Right lobe of liver (tissue), 6 donors: ENCODE data around the gene AK9. TPM values are rescaled to one million over a fixed set of nuclear protein-coding genes. Genes with fewer than 3 reads are reported as not detected.

ENCODE experiments used
- ATAC-seq, 4 donors: fragments of 200-7000 bp; cut with Tn5 transposase; one replicate each; pipeline ENCODE4 v1.9.1; 2020; ENCODE audit warnings: mild to moderate bottlenecking in 4 of 4, moderate library complexity in 4 of 4
- DNase-seq, 3 donors: peaks; one replicate each; pipeline ENCODE4 v3.0.0-alpha.2; 2020
- H3K27ac ChIP-seq, 3 donors: fragments of 200-600 bp; one replicate each; pipeline ENCODE4 v1.8.0; 2022
- H3K27me3 ChIP-seq, 2 donors: fragments of 200-600 bp; one replicate each; pipeline ENCODE4 v1.8.0; 2022
- H3K36me3 ChIP-seq, 4 donors: fragments of 200-600 bp; sonication (generic) in 1 of 4; one replicate each; pipeline versions ENCODE4 v1.5.1 to v1.8.0; 2017 to 2022; ENCODE audit warnings: control low read depth in 1 of 4
- H3K4me1 ChIP-seq, 4 donors: fragments of 200-600 bp; sonication (generic) in 1 of 4; one replicate each; pipeline versions ENCODE4 v1.5.1 to v1.8.0; 2017 to 2022; ENCODE audit warnings: control low read depth in 1 of 4
- H3K4me3 ChIP-seq, 3 donors: fragments of 200-600 bp; one replicate each; pipeline ENCODE4 v1.8.0; 2022
- H3K9me3 ChIP-seq, 4 donors: fragments of 200-600 bp; sonication (generic) in 1 of 4; one replicate each; pipeline versions ENCODE4 v1.5.1 to v1.8.0; 2017 to 2022; ENCODE audit warnings: control low read depth in 1 of 4
- CTCF ChIP-seq, 4 donors: fragments of 200-600 bp in 3 of 4; fragments of 450-650 bp in 1 of 4; IDR thresholded peaks; one replicate each; pipeline versions ENCODE4 v1.5.1 to v1.8.0; 2016 to 2022; ENCODE audit warnings: antibody characterized with exemption in 4 of 4, mild to moderate bottlenecking in 2 of 4
- POLR2A ChIP-seq: fragments of 450-650 bp; IDR thresholded peaks from one replicate; pipeline ENCODE4 v1.6.1; 2017; ENCODE audit warnings: antibody characterized with exemption, mild to moderate bottlenecking
- WGBS: methylation state at CpG from one replicate; pipeline ENCODE4 v1.1.6; 2018; ENCODE audit warnings: low coverage, low lambda C conversion rate; ENCODE audit not compliant: insufficient coverage; ENCODE audit errors: missing lambda C conversion rate; 5-methylcytosine and 5-hydroxymethylcytosine counted together
- intact Hi-C, 2 donors: fragments of 100-400 bp; cut with DNase I; formaldehyde crosslinking; loops; one replicate each; pipeline versions ENCODE4 v1.11.2 to v1.14.1; 2022
- total RNA-seq, 6 experiments: library from RNA; depleted of rRNA in 2 of 6; stranded (reverse); fragments of >200 nt in 2 of 6; fragmentation: NEBNext Ultra II Directional in 3 of 6; extraction: Animal tissue kit (Norgen Biotek cat#: 25700) in 3 of 6; gene quantifications; one replicate each; pipeline versions ENCODE4 v1.1.0 to v1.2.4, GENCODE V29; 2016 to 2023
- donor health status: DM: no; HTN: yes; CAD: no.
- donor health status: DM: no; HTN: no; CAD: no.
- donor health status: DM: no; HTN: no; CAD: no.
- donor health status: DM: no; HTN: yes; CAD: no.
- donor health status: DM: no; HTN: yes; CAD: no.

AK9 gene
- total RNA-seq, 6 experiments from 2014 or later, result 1.5 to 3.9 (median 2.5) TPM

- H3K4me3 ChIP-seq, result peak overlapping the region; percentile 51 to 70 (median 59)
- intact Hi-C loops, result no loop called here
- peaks cover 0 to 12% (median 3%) of the 10 kb centered on the region in 4 donors for H3K4me1 ChIP-seq
- ATAC-seq (no peak), DNase-seq (no peak)
- H3K9me3 ChIP-seq, result no peaks in the 10 kb centered on the region
- no peaks in the 10 kb centered on the region for H3K36me3 ChIP-seq
- H3K27ac ChIP-seq, result peak overlapping the region in 1 of 3 donors; percentile 21
- WGBS, result 32% methylated on average over 13 of the region's 38 CpGs
- peaks cover 0 to 4% of the 10 kb centered on the region in 2 donors for H3K27me3 ChIP-seq
- TF ChIP-seq CTCF (IDR thresholded peaks at IDR 0.05) (no peak), POLR2A (no peak)
Observed at GRCh38 chr6:109456111-109456583, 234.9 kb downstream of the AK9 start.

GRCh38 chr6:109455437-109456110, 235.4 kb downstream of the AK9 start, which contains the start of gene MICAL1:
Gene MICAL1, minus strand, starts transcription at chr6:109455772. Its CDS starts 1,576 bp downstream, at chr6:109454196.
- ATAC-seq, result peak; percentile 64 to 72 (median 66)
- peaks cover 0 to 12% (median 3%) of the 10 kb centered on the region in 4 donors for H3K4me1 ChIP-seq
- 11% methylated on average over 3 of the region's 70 CpGs for WGBS

DNA sequence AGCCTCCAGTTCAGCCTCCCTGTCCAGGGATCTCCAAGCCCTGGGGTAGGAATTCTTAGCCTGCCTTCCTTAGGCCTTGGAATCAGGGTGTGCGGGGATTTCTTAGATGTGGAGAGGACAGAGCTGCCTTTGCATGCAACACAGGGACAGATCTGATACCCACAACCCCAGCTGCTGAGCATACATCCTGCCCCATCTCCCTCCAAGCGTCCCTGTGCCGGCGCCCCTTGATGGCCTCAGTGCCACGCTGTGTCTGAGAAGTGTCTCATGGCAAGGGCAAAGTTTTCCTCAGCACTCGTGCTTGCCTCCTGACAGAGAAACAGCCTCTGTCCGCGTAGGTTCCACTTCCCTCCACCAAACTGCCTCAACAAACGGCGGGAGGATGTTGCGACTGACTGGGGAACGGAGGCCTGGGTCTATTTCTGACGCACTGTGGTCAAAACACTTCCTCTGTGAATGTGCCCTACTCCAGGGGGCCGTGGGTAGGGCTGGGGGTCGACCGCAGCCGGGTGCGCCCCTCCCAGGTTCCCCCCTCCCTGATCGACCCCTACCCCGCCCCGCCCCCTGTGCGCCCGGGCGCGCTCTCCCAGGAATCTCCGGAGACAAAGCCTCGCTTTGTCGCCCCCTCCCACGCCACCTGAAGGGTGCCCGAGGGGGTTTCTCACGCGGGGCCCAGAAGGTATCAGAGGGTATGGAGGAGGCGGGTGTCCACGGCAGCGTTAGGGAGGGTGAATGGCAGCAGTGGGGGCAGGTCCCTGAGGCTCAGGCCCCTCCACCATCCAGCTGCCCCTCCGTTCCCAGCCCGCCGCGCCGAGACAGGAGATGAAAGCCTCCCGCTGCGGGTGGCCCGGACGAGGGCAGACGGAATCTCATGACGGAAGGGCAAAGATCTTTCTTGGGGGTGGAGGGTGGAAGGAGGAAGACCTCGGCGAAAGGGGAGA, 236.2 kb downstream of the AK9 start:
- no peaks in the 10 kb centered on the region for H3K36me3 ChIP-seq
- H3K27ac ChIP-seq, result peak overlapping the region; percentile 47 to 83 (median 63)
- peak in 2 of 3 donors; percentile 52 to 65 for DNase-seq
- peaks cover 0 to 4% of the 10 kb centered on the region in 2 donors for H3K27me3 ChIP-seq
- no peaks in the 10 kb centered on the region for H3K9me3 ChIP-seq
- 13% methylated on average over 14 of the region's 48 CpGs for WGBS
- intact Hi-C loops, result no loop called here
- H3K4me3 ChIP-seq, result peak overlapping the region; percentile 51 to 70 (median 59)
- H3K4me1 ChIP-seq, result peaks cover 0 to 12% (median 3%) of the 10 kb centered on the region in 4 donors
- ATAC-seq, result peak; percentile 28 to 49 (median 38)
- TF ChIP-seq POLR2A (peak; percentile 23), CTCF (IDR thresholded peaks at IDR 0.05) (no peak)

More at GRCh38 chr6:109455437-109456110, 235.4 kb downstream of the AK9 start, which contains the start of gene MICAL1:
- peak in 2 of 3 donors; percentile 72 to 76 for DNase-seq
- H3K9me3 ChIP-seq, result no peaks in the 10 kb centered on the region
- peak within 1 kb of the TSS; percentile 51 to 70 (median 59) for H3K4me3 ChIP-seq
- intact Hi-C loops, result no loop called here
- peaks cover 0 to 4% of the 10 kb centered on the region in 2 donors for H3K27me3 ChIP-seq
- TF ChIP-seq CTCF (IDR thresholded peaks at IDR 0.05), result peak in 3 of 4 donors; percentile 14 to 20 (median 18)
- no peak for TF ChIP-seq POLR2A
- no peaks in the 10 kb centered on the region for H3K36me3 ChIP-seq
- peak within 1 kb of the TSS; percentile 47 to 83 (median 63) for H3K27ac ChIP-seq
